NB4 (cell line): ENCODE measurements around the gene TAPBPL.

Experiments used
- DNase-seq: peaks from one replicate; pipeline ENCODE4 v3.0.0; 2010; ENCODE audit warnings: low read depth
- H3K4me3 ChIP-seq: one replicate; pipeline ENCODE4 v1.5.1; 2011; ENCODE audit warnings: mild to moderate bottlenecking, low read depth, low read length, moderate library complexity
- MAX ChIP-seq: IDR thresholded peaks from 2 replicates; pipeline ENCODE4 v1.6.1; 2011; ENCODE audit warnings: low read depth, low read length
- MYC ChIP-seq: IDR thresholded peaks from 2 replicates; pipeline ENCODE4 v1.6.1; 2011; ENCODE audit warnings: low read depth, low read length
- POLR2A ChIP-seq: IDR thresholded peaks from 2 replicates; pipeline ENCODE4 v1.6.1; 2011; ENCODE audit warnings: mild to moderate bottlenecking; ENCODE audit not compliant: insufficient read length; ENCODE audit errors: extremely low read depth
- TF ChIP-seq, protein P1 (sequence below): IDR thresholded peaks from one replicate; pipeline ENCODE4 v1.5.1; 2012; ENCODE audit warnings: low read depth, low read length

Gene TAPBPL

GRCh38 chr12:6500466-6500865 is 48.6 kb downstream of the TAPBPL start:
- no peak overlapping the region for H3K4me3 ChIP-seq
- TF ChIP-seq MAX: no peak
- no peak for TF ChIP-seq POLR2A
- TF ChIP-seq MYC: no peak
- TF ChIP-seq, protein P1, sequence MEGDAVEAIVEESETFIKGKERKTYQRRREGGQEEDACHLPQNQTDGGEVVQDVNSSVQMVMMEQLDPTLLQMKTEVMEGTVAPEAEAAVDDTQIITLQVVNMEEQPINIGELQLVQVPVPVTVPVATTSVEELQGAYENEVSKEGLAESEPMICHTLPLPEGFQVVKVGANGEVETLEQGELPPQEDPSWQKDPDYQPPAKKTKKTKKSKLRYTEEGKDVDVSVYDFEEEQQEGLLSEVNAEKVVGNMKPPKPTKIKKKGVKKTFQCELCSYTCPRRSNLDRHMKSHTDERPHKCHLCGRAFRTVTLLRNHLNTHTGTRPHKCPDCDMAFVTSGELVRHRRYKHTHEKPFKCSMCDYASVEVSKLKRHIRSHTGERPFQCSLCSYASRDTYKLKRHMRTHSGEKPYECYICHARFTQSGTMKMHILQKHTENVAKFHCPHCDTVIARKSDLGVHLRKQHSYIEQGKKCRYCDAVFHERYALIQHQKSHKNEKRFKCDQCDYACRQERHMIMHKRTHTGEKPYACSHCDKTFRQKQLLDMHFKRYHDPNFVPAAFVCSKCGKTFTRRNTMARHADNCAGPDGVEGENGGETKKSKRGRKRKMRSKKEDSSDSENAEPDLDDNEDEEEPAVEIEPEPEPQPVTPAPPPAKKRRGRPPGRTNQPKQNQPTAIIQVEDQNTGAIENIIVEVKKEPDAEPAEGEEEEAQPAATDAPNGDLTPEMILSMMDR: no peak
- DNase-seq: no peak

GRCh38 chr12:6507102-6507998 is 55.5 kb downstream of the TAPBPL start:
- DNase-seq: no peak
- H3K4me3 ChIP-seq: no peak overlapping the region
- TF ChIP-seq MAX (no peak), POLR2A (no peak), MYC (no peak)
- TF ChIP-seq, protein P1: no peak

DNA sequence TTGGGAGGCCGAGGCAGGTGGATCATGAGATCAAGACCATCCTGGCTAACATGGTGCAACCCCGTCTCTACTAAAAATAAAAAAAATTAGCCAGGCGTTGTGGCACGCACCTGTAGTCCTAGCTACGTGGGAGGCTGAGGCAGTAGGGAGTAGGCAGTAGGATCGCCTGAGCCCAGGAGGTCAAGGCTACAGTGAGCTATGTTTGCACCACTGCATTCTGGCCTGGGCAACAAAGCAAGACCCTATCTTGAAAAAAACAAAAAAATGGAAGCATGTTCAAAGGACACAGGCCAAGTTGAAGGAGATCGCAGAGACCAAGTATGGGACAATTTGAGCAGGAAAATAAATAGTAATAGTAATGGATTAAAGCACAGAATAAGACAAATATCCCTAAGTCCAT is 56.2 kb downstream of the TAPBPL start:
- TF ChIP-seq POLR2A (no peak), MAX (no peak), MYC (no peak)
- TF ChIP-seq, protein P1: no peak
- no peak for DNase-seq
- no peak overlapping the region for H3K4me3 ChIP-seq
